Fibroblast of villous mesenchyme (primary cell): ENCODE data around the gene ZNF143. TPM values are rescaled to one million over a fixed set of nuclear protein-coding genes. Genes with fewer than 3 reads are reported as not detected.
"Not testable (repeated sequence)": the region's sequence is repeated elsewhere in the genome, so short reads cannot be mapped to it uniquely, and the experiment has no call there.

Experiments
- DNase-seq: peaks from one replicate; pipeline ENCODE4 v3.0.0-alpha.2; 2010; ENCODE audit warnings: low read depth
- H3K4me3 ChIP-seq: 2 replicates; pipeline ENCODE4 v1.5.1; 2011; ENCODE audit warnings: low read depth, mild to moderate bottlenecking, low read length
- total RNA-seq: library from RNA; depleted of rRNA; stranded (reverse); fragments of >200 nt; gene quantifications from 2 replicates; pipeline ENCODE4 v1.2.3, GENCODE V29; 2012
- TF ChIP-seq, protein P1 (sequence below): IDR thresholded peaks from 2 replicates; pipeline ENCODE4 v1.5.1; 2012; ENCODE audit warnings: low read depth, mild to moderate bottlenecking, low read length; ENCODE audit not compliant: insufficient read depth

Gene ZNF143
- total RNA-seq, 1 donor = 25.9 TPM

DNA sequence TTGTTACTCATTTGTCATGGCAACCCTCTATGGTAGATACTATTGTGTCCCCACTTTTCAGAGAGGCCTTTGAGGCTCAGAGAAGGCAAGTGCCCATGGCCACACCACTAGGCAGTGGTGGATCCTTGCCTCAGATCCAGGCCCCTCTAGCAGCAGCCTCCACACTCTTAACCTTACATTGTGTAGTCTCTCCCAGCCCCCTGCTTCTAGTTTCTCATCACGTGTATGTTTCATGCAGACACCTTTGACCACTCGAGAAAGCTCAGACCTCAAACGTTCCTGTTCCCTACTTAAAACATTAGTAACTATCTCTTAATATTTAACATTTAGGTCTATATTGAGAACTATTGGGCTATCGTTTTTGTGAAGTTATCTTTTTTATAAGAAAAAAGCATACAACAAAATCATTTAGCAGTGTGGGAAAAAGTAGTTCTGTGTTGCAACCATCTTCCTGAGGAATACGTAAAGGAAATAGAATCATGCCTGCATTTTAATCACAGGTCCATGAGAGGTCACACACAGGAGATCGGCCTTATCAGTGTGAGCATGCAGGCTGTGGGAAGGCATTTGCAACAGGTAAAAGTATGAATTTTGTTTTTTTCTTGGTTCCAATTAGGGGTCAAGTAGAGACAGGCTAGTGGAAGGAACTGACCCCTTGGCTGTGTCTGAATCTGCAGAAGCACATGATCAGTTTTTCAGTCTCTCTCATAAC lies 35.1 kb downstream of the ZNF143 start:
- no peak for DNase-seq
- no peak overlapping the region for H3K4me3 ChIP-seq
- TF ChIP-seq, protein P1, sequence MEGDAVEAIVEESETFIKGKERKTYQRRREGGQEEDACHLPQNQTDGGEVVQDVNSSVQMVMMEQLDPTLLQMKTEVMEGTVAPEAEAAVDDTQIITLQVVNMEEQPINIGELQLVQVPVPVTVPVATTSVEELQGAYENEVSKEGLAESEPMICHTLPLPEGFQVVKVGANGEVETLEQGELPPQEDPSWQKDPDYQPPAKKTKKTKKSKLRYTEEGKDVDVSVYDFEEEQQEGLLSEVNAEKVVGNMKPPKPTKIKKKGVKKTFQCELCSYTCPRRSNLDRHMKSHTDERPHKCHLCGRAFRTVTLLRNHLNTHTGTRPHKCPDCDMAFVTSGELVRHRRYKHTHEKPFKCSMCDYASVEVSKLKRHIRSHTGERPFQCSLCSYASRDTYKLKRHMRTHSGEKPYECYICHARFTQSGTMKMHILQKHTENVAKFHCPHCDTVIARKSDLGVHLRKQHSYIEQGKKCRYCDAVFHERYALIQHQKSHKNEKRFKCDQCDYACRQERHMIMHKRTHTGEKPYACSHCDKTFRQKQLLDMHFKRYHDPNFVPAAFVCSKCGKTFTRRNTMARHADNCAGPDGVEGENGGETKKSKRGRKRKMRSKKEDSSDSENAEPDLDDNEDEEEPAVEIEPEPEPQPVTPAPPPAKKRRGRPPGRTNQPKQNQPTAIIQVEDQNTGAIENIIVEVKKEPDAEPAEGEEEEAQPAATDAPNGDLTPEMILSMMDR = no peak

DNA sequence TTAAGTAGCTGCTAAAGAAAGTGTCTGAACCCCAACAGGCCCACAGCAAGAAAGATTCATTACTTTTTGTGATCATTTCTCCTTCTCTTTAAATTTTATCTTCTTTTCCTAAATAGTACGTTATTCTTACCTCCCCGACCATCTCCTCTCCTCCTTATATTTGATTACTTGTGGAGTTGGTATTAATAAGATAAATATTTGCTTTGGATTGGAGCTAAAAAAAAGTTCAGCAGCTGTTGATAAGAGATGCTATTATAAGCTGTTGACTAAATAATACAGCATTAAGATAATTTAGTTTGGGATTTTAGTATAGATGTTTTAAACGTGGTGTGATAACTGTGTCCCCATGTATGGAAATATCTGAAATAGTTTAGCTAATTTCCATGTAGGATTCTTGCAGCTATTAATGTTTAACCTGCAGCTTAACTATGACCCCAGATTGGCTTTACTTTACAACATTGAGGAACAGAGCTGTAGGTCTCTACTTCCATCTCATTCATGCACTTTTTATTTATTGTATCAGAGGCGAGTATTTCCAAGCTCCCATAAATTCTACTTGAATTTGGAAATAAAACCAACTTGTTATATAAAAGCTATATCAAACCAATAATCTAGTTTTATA lies 37.8 kb downstream of the ZNF143 start:
- no peak overlapping the region for H3K4me3 ChIP-seq
- no peak for DNase-seq
- TF ChIP-seq, protein P1 = no peak

DNA sequence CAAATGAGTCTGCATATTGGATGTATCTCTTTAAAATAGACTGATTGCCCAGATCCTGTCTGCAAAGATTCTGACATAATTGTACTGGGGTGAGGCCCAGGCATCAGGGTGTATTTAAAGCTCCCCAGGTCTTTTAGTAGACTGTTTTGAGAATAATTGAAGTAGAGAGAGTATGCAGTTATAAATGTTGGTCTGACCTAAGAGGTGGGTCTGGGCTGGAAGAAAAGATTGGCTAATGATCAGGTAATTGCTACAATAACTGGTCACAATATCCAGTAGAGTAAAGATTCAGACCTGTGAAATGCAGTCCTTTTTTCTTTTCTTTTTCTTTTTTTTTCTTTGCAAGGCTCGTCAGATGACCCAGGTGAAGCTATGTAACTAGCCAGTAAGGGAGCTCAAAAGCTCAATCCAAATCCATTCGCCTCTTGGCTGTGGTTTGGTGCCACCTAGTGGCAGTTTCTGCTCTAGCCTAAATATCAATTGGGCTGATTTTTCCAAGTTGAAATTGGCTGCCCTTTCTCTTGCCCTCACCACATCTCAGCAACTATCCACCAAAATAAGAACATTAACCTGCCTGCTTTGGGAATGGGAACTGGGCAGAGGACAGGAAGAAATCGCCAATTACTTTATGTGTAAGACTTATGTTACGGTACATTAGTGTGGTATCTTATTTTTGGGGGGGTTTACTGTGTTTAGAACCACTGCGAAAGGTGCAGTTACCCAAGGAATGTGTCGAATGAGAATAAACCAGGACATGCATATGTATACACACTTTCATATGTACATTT lies 45.9 kb downstream of the ZNF143 start:
- peak; percentile 83 for DNase-seq
- TF ChIP-seq, protein P1 = peak; percentile 95
- no peak overlapping the region for H3K4me3 ChIP-seq

DNA sequence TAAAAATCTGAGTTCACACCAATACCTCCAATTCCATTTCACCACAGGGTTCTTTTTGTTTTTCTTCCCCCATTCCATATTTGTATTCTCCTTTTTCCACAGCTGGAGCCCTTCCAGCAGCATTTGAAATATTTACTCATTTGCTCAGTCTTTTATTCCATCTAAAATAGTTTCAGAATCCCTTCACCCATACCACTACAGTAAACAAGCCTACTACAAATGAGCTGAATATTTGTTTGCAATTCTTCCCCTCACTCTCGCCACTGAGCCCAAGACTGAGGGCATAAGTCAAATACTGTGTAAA lies 46.4 kb downstream of the ZNF143 start:
- no peak for DNase-seq
- H3K4me3 ChIP-seq = no peak overlapping the region
- TF ChIP-seq, protein P1 = no peak

DNA sequence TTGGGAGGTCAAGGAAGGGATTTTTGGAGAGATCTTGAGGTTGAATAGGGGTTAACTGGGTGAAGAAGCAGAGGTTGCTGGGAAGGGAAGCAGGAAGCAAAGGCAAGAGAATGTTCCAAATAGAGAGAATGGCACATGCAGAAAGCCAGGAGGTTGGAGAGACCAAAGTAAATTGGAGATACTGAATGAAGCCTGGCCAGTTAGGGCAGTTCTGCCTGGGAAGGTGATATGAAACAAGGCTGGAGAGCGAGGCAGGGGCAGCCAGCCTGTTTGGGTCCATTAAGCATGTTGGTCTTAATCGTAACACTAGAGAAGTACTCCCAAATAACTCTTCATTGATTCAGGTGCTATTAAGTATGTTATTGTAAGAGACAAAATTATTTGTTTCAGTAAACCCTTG lies 48.2 kb downstream of the ZNF143 start:
- H3K4me3 ChIP-seq = no peak overlapping the region
- DNase-seq = no peak
- TF ChIP-seq, protein P1 = no peak

DNA sequence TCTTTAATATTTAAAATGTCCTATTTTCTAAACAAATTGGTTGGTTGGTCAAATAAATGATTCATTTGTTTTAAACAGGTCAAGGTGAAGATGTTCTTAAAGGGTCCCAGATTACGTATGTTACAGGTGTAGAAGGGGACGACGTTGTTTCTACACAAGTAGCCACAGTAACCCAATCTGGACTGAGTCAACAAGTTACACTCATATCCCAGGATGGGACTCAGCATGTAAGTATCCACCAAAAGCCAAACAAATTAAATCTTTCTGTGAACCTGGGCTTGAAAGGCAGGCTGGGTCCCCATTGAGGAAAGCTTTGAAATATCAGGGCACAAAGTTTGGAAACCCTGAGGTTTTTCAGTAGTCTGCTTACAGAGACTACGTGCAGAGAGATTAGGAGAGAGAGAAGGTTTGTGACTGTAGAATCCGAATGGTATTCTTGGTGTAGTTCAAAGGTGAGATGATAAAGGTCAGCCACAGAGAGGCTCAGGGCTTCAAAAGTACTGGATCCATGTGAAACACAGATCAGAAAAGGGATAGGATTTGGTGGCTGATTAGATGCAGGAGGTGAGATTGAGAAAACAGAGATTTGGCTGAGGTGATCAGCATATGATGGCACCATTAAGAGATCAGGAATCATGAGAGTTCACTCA lies 51.7 kb downstream of the ZNF143 start:
- TF ChIP-seq, protein P1 = no peak
- no peak overlapping the region for H3K4me3 ChIP-seq
- no peak for DNase-seq

DNA sequence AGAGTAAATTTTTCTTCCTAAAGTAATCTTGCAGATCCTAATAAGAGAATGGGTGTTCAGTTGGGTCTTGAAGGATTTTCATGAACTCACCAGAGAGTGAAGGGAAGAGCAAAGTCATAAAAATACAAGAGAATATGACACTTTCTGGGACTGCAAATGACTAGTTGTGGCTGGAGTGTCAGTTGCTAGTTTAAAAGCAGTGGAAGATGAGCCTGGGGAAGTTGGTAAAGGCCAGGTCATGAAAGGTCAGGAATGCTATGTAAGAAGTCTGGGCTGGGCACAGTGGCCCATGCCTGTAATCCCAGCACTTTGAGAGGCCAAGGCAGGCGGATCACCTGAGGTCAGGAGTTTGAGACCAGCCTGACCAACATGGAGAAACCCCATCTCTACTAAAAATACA lies 53.8 kb downstream of the ZNF143 start:
- DNase-seq, H3K4me3 ChIP-seq: not testable (repeated sequence)
